Measurements from ENCODE around the gene BORCS5.
"Not testable (repeated sequence)": the region's sequence is repeated elsewhere in the genome, so short reads cannot be mapped to it uniquely, and the experiment has no call there.

BORCS5 gene

GRCh38 chr12:12356896-12357718 is at the start of gene BORCS5:
Gene BORCS5 (plus strand): TSS chr12:12357078. CDS start chr12:12357452, 374 bp downstream.
- peak; percentile 38; the same call in 1 of the 2 replicates for TF ChIP-seq CTCF (IDR thresholded peaks at IDR 0.05; ENCODE audit: low read depth, low read length)
- H3K27me3 ChIP-seq (ENCODE audit: insufficient read depth, low read depth, severe bottlenecking) = no peaks in the 10 kb centered on the region
- H3K4me3 ChIP-seq (ENCODE audit: low read depth, low read length) = peak within 1 kb of the TSS; percentile 88
- H3K27ac ChIP-seq = peak within 1 kb of the TSS; percentile 94
- no peaks in the 10 kb centered on the region for H3K9me3 ChIP-seq (ENCODE audit: severe bottlenecking)
- peaks cover 3% of the 10 kb centered on the region for H3K36me3 ChIP-seq
- peak; percentile 97 for DNase-seq

- H3K27ac ChIP-seq; H3K9me3 ChIP-seq (ENCODE audit: severe bottlenecking); H3K4me3 ChIP-seq (ENCODE audit: low read depth, low read length); DNase-seq; H3K36me3 ChIP-seq; H3K27me3 ChIP-seq (ENCODE audit: insufficient read depth, low read depth, severe bottlenecking): not testable (repeated sequence)
These were observed 46.2 kb upstream of the BORCS5 start for GRCh38 chr12:12310695-12311094.

GRCh38 chr12:12315838-12316237 is 41.0 kb upstream of the BORCS5 start:
- TF ChIP-seq CTCF (IDR thresholded peaks at IDR 0.05; ENCODE audit: low read depth, low read length) = no peak
- Histone ChIP-seq H3K27ac (no peak overlapping the region), H3K4me3 (ENCODE audit: low read depth, low read length) (no peak overlapping the region), H3K27me3 (ENCODE audit: insufficient read depth, low read depth, severe bottlenecking) (no peaks in the 10 kb centered on the region), H3K36me3 (no peaks in the 10 kb centered on the region), H3K9me3 (ENCODE audit: severe bottlenecking) (no peaks in the 10 kb centered on the region)
- no peak for DNase-seq

GRCh38 chr12:12319451-12320183 is 37.3 kb upstream of the BORCS5 start:
- TF ChIP-seq CTCF (IDR thresholded peaks at IDR 0.05; ENCODE audit: low read depth, low read length) = no peak
- no peaks in the 10 kb centered on the region for H3K9me3 ChIP-seq (ENCODE audit: severe bottlenecking)
- DNase-seq = no peak
- no peak overlapping the region for H3K27ac ChIP-seq
- H3K36me3 ChIP-seq = no peaks in the 10 kb centered on the region
- no peaks in the 10 kb centered on the region for H3K27me3 ChIP-seq (ENCODE audit: insufficient read depth, low read depth, severe bottlenecking)
- H3K4me3 ChIP-seq (ENCODE audit: low read depth, low read length) = no peak overlapping the region

GRCh38 chr12:12323118-12323517 is 33.8 kb upstream of the BORCS5 start:
- no peak overlapping the region for H3K4me3 ChIP-seq (ENCODE audit: low read depth, low read length)
- no peaks in the 10 kb centered on the region for H3K9me3 ChIP-seq (ENCODE audit: severe bottlenecking)
- no peak for TF ChIP-seq CTCF (IDR thresholded peaks at IDR 0.05; ENCODE audit: low read depth, low read length)
- no peaks in the 10 kb centered on the region for H3K36me3 ChIP-seq
- no peak for DNase-seq
- H3K27ac ChIP-seq = no peak overlapping the region
- no peaks in the 10 kb centered on the region for H3K27me3 ChIP-seq (ENCODE audit: insufficient read depth, low read depth, severe bottlenecking)

GRCh38 chr12:12323591-12323990 is 33.3 kb upstream of the BORCS5 start:
- H3K27me3 ChIP-seq (ENCODE audit: insufficient read depth, low read depth, severe bottlenecking) = no peaks in the 10 kb centered on the region
- no peak for TF ChIP-seq CTCF (IDR thresholded peaks at IDR 0.05; ENCODE audit: low read depth, low read length)
- H3K27ac ChIP-seq = no peak overlapping the region
- H3K36me3 ChIP-seq = no peaks in the 10 kb centered on the region
- no peak overlapping the region for H3K4me3 ChIP-seq (ENCODE audit: low read depth, low read length)
- H3K9me3 ChIP-seq (ENCODE audit: severe bottlenecking) = no peaks in the 10 kb centered on the region
- no peak for DNase-seq
